GM23338 (cell line): ENCODE measurements around the gene MIER3. TPM values are rescaled to one million over a fixed set of nuclear protein-coding genes. Genes with fewer than 3 reads are reported as not detected.

ENCODE experiments used
- ATAC-seq: fragments of 200-7000 bp; cut with Tn5 transposase; 3 replicates; pipeline ENCODE4 v1.9.1; 2020
- DNase-seq: peaks from one replicate; pipeline ENCODE4 v3.0.0-alpha.2; 2015; ENCODE audit warnings: low spot score
- H2AFZ ChIP-seq: fragments of 200-600 bp; sonication (generic); 2 replicates; pipeline ENCODE4 v1.8.0; 2016; ENCODE audit warnings: antibody characterized with exemption, mild to moderate bottlenecking, moderate library complexity
- H3F3A ChIP-seq: fragments of 200-600 bp; sonication (generic); replicated peaks from 2 replicates; pipeline ENCODE4 v1.8.0; 2017; ENCODE audit warnings: antibody characterized with exemption, mixed run types, low read depth
- H3K27ac ChIP-seq: fragments of 200-600 bp; sonication (generic); 2 replicates; pipeline ENCODE4 v1.6.1; 2016; ENCODE audit warnings: low read depth
- H3K27me3 ChIP-seq: fragments of 200-600 bp; sonication (generic); 2 replicates; pipeline ENCODE4 v1.8.0; 2016; ENCODE audit warnings: mild to moderate bottlenecking, mixed run types, moderate library complexity; ENCODE audit not compliant: insufficient read depth
- H3K36me3 ChIP-seq: fragments of 200-600 bp; sonication (generic); 2 replicates; pipeline ENCODE4 v1.8.0; 2016; ENCODE audit warnings: mild to moderate bottlenecking; ENCODE audit not compliant: insufficient read depth
- H3K4me1 ChIP-seq: fragments of 200-600 bp; sonication (generic); 2 replicates; pipeline ENCODE4 v1.8.0; 2016; ENCODE audit warnings: mild to moderate bottlenecking, moderate library complexity; ENCODE audit not compliant: insufficient read depth
- H3K4me2 ChIP-seq: fragments of 200-600 bp; sonication (generic); 2 replicates; pipeline ENCODE4 v1.7.1; 2017; ENCODE audit warnings: mixed run types
- H3K4me3 ChIP-seq: fragments of 200-600 bp; sonication (generic); 2 replicates; pipeline ENCODE4 v1.6.1; 2016; ENCODE audit warnings: mixed run types
- H3K79me2 ChIP-seq: fragments of 200-600 bp; sonication (generic); replicated peaks from 2 replicates; pipeline ENCODE4 v1.8.0; 2017; ENCODE audit warnings: mild to moderate bottlenecking; ENCODE audit not compliant: insufficient read depth
- H3K9me2 ChIP-seq: fragments of 200-600 bp; sonication (generic); 2 replicates; pipeline ENCODE4 v1.8.0; 2017; ENCODE audit not compliant: insufficient read depth
- H4K20me1 ChIP-seq: fragments of 200-600 bp; sonication (generic); replicated peaks from 2 replicates; pipeline ENCODE4 v1.8.0; 2017; ENCODE audit warnings: mild to moderate bottlenecking; ENCODE audit not compliant: insufficient read depth
- H3K27ac Mint-ChIP-seq: 2 replicates; pipeline ENCODE4 v1.8.0; 2020; ENCODE audit warnings: inconsistent platforms, mild to moderate bottlenecking, moderate library complexity, mixed read lengths
- H3K27me3 Mint-ChIP-seq: 3 replicates; pipeline ENCODE4 v1.8.0; 2022; ENCODE audit warnings: low read depth, mild to moderate bottlenecking, moderate library complexity, mixed read lengths, inconsistent platforms; ENCODE audit not compliant: insufficient read depth, poor library complexity
- H3K36me3 Mint-ChIP-seq: 3 replicates; pipeline ENCODE4 v1.8.0; 2021; ENCODE audit warnings: low read depth, mild to moderate bottlenecking, inconsistent platforms, moderate library complexity, mixed read lengths
- H3K4me1 Mint-ChIP-seq: 3 replicates; pipeline ENCODE4 v1.8.0; 2020; ENCODE audit warnings: mild to moderate bottlenecking, inconsistent platforms, mixed read lengths
- H3K4me3 Mint-ChIP-seq: 3 replicates; pipeline ENCODE4 v1.8.0; 2021; ENCODE audit warnings: moderate library complexity, mild to moderate bottlenecking, inconsistent platforms, mixed read lengths
- H3K9me3 Mint-ChIP-seq: 3 replicates; pipeline ENCODE4 v1.8.0; 2020; ENCODE audit warnings: moderate library complexity, mild to moderate bottlenecking, inconsistent platforms, mixed read lengths
- CREB1 ChIP-seq: fragments of 250-450 bp; sonication (Bioruptor Pico); IDR thresholded peaks from 2 replicates; pipeline ENCODE4 v1.5.0; 2020; ENCODE audit warnings: low read depth, mild to moderate bottlenecking, moderate library complexity
- CTCF ChIP-seq, 2 experiments: fragments of 200-600 bp in 1 of 2; sonication (generic) in 1 of 2; conservative IDR thresholded peaks; 2 replicates each; pipeline versions ENCODE4 v1.5.1 to v1.6.1; 2016 to 2017; ENCODE audit warnings: antibody characterized with exemption in 2 of 2, low read depth in 2 of 2, mild to moderate bottlenecking in 2 of 2, moderate library complexity in 1 of 2
- ETS1 ChIP-seq: IDR thresholded peaks from 2 replicates; pipeline ENCODE4 v1.6.1; 2016; ENCODE audit warnings: antibody characterized with exemption
- REST ChIP-seq: IDR thresholded peaks from one replicate; pipeline ENCODE4 v1.6.1; 2018; ENCODE audit warnings: antibody characterized with exemption; ENCODE audit not compliant: unreplicated experiment
- STAT1 ChIP-seq: IDR thresholded peaks from one replicate; pipeline ENCODE4 v1.6.1; 2016; ENCODE audit warnings: antibody characterized with exemption; ENCODE audit not compliant: unreplicated experiment
- ZNF114 ChIP-seq: fragments of 250-450 bp; sonication (Bioruptor Pico); IDR thresholded peaks from 2 replicates; pipeline ENCODE4 v1.5.0; 2020; ENCODE audit warnings: mild to moderate bottlenecking, moderate library complexity
- ZNF331 ChIP-seq: fragments of 250-450 bp; sonication (Bioruptor Pico); IDR thresholded peaks from 2 replicates; pipeline ENCODE4 v1.5.0; 2020; ENCODE audit warnings: low read depth, mild to moderate bottlenecking, moderate library complexity
- ZNF462 ChIP-seq: fragments of 250-450 bp; sonication (Bioruptor Pico); IDR thresholded peaks from 2 replicates; pipeline ENCODE4 v1.5.0; 2020; ENCODE audit warnings: mild to moderate bottlenecking, moderate library complexity
- polyA plus RNA-seq: library from polyadenylated mRNA; unstranded; fragments of >200 nt; fragmentation: Nextera tagmentation; extraction: Ambion mirVana; gene quantifications from 2 replicates; pipeline ENCODE4 v1.2.1, GENCODE V29; 2016
- total RNA-seq: library from RNA; depleted of rRNA; stranded (reverse); fragments of >200 nt; shearing (Covaris generic); gene quantifications from 2 replicates; pipeline ENCODE4 v1.2.3, GENCODE V29; 2014

MIER3 gene
- total and polyA plus RNA-seq, 2 experiments from 2014 or later, result 12.0 to 36.3 TPM

- peaks cover 8% of the 10 kb centered on the region for H3K4me1 ChIP-seq
- Mint-ChIP-seq H3K27ac (no peak overlapping the region), H3K27me3 (no peaks in the 10 kb centered on the region), H3K4me1 (peaks cover 21% of the 10 kb centered on the region), H3K36me3 (peaks cover 15% of the 10 kb centered on the region; the same call in 2 of the 3 replicates), H3K4me3 (no peak overlapping the region), H3K9me3 (no peaks in the 10 kb centered on the region)
- H3K27ac ChIP-seq, result no peak overlapping the region
- H3K9me2 ChIP-seq, result no peaks in the 10 kb centered on the region
- no peak overlapping the region for H2AFZ ChIP-seq
- DNase-seq, result no peak
- no peak overlapping the region for H3K4me3 ChIP-seq
- H4K20me1 ChIP-seq, result no peaks in the 10 kb centered on the region
- no peaks in the 10 kb centered on the region for H3K36me3 ChIP-seq
- H3F3A ChIP-seq, result no peaks in the 10 kb centered on the region
- no peaks in the 10 kb centered on the region for H3K27me3 ChIP-seq
- no peak overlapping the region for H3K4me2 ChIP-seq
- H3K79me2 ChIP-seq, result peaks cover 7% of the 10 kb centered on the region; the same call in 1 of the 2 replicates
- no peak for TF ChIP-seq REST
- TF ChIP-seq ZNF331, result no peak
- TF ChIP-seq ZNF462 (CRISPR knock-in tag), result no peak
- TF ChIP-seq CREB1 (CRISPR knock-in tag), result no peak
- TF ChIP-seq ETS1, result no peak
- TF ChIP-seq STAT1, result no peak
- no peak for TF ChIP-seq ZNF114 (CRISPR knock-in tag)
- no peak for TF ChIP-seq CTCF (conservative IDR thresholded peaks at IDR 0.05; ENCODE audit: low read depth in 2 of 2)
- no peak for ATAC-seq
Measured at GRCh38 chr5:56914678-56915077, 37.2 kb downstream of the MIER3 start.
